ENCODE results near the gene SHH.

Gene SHH

GRCh38 chr7:155807065-155807671 lies 5.1 kb downstream of the SHH start:
- H4K20me1 ChIP-seq (ENCODE audit: low read depth, low read length): no peaks in the 10 kb centered on the region
- no peak overlapping the region for H3K4me2 ChIP-seq (ENCODE audit: low read depth, low read length, poor library complexity, severe bottlenecking)
- H3F3A ChIP-seq (ENCODE audit: insufficient read depth): no peaks in the 10 kb centered on the region
- H3K9me3 ChIP-seq (ENCODE audit: insufficient read depth, low read length): no peaks in the 10 kb centered on the region
- H3K9me2 ChIP-seq (replicated peaks; ENCODE audit: insufficient read depth, low read length): no peaks in the 10 kb centered on the region
- no peak overlapping the region for H3K27ac ChIP-seq (ENCODE audit: low read depth, low read length)
- no peaks in the 10 kb centered on the region for H3K36me3 ChIP-seq (ENCODE audit: low read length)
- no peak overlapping the region for H3K9ac ChIP-seq (ENCODE audit: low read length)
- H2AFZ ChIP-seq (ENCODE audit: low read depth, low read length, severe bottlenecking): no peak overlapping the region
- no peak for TF ChIP-seq EZH2phosphoT487 (conservative IDR thresholded peaks at IDR 0.05; ENCODE audit: low read length)
- TF ChIP-seq CTCF (IDR thresholded peaks at IDR 0.05; ENCODE audit: insufficient read depth, low read length, poor library complexity, severe bottlenecking): no peak
- no peaks in the 10 kb centered on the region for H3K27me3 ChIP-seq (ENCODE audit: low read length)
- no peaks in the 10 kb centered on the region for H3K79me2 ChIP-seq (ENCODE audit: insufficient read depth, low read length)
- no peak overlapping the region for H3K4me3 ChIP-seq (ENCODE audit: insufficient read depth, low read length, poor library complexity, severe bottlenecking)

GRCh38 chr7:155806096-155806871 lies 6.0 kb downstream of the SHH start:
- Histone ChIP-seq H3K9me3 (ENCODE audit: insufficient read depth, low read length) (no peaks in the 10 kb centered on the region), H3F3A (ENCODE audit: insufficient read depth) (no peaks in the 10 kb centered on the region), H3K27ac (ENCODE audit: low read depth, low read length) (no peak overlapping the region), H3K27me3 (ENCODE audit: low read length) (no peaks in the 10 kb centered on the region), H3K79me2 (ENCODE audit: insufficient read depth, low read length) (no peaks in the 10 kb centered on the region), H3K36me3 (ENCODE audit: low read length) (no peaks in the 10 kb centered on the region), H3K4me3 (ENCODE audit: insufficient read depth, low read length, poor library complexity, severe bottlenecking) (no peak overlapping the region), H4K20me1 (ENCODE audit: low read depth, low read length) (no peaks in the 10 kb centered on the region), H3K4me2 (ENCODE audit: low read depth, low read length, poor library complexity, severe bottlenecking) (no peak overlapping the region), H3K9me2 (replicated peaks; ENCODE audit: insufficient read depth, low read length) (no peaks in the 10 kb centered on the region), H2AFZ (ENCODE audit: low read depth, low read length, severe bottlenecking) (no peak overlapping the region), H3K9ac (ENCODE audit: low read length) (no peak overlapping the region)
- no peak for TF ChIP-seq EZH2phosphoT487 (conservative IDR thresholded peaks at IDR 0.05; ENCODE audit: low read length)

- H3K79me2 ChIP-seq (ENCODE audit: insufficient read depth, low read length): no peaks in the 10 kb centered on the region
- H3K27me3 ChIP-seq (ENCODE audit: low read length): no peaks in the 10 kb centered on the region
- no peaks in the 10 kb centered on the region for H3K9me3 ChIP-seq (ENCODE audit: insufficient read depth, low read length)
- H3K9ac ChIP-seq (ENCODE audit: low read length): no peak overlapping the region
- no peak overlapping the region for H3K4me3 ChIP-seq (ENCODE audit: insufficient read depth, low read length, poor library complexity, severe bottlenecking)
- H3K36me3 ChIP-seq (ENCODE audit: low read length): no peaks in the 10 kb centered on the region
- no peaks in the 10 kb centered on the region for H3K9me2 ChIP-seq (replicated peaks; ENCODE audit: insufficient read depth, low read length)
- no peak overlapping the region for H3K27ac ChIP-seq (ENCODE audit: low read depth, low read length)
- TF ChIP-seq EZH2phosphoT487 (conservative IDR thresholded peaks at IDR 0.05; ENCODE audit: low read length) (no peak), CTCF (IDR thresholded peaks at IDR 0.05; ENCODE audit: insufficient read depth, low read length, poor library complexity, severe bottlenecking) (no peak)
- H3K4me2 ChIP-seq (ENCODE audit: low read depth, low read length, poor library complexity, severe bottlenecking): no peak overlapping the region
- no peak overlapping the region for H2AFZ ChIP-seq (ENCODE audit: low read depth, low read length, severe bottlenecking)
- H3F3A ChIP-seq (ENCODE audit: insufficient read depth): no peaks in the 10 kb centered on the region
- no peaks in the 10 kb centered on the region for H4K20me1 ChIP-seq (ENCODE audit: low read depth, low read length)
These were observed 6.5 kb downstream of the SHH start for GRCh38 chr7:155805826-155806095.
